ENCODE measurements around the gene UBALD1. TPM values are rescaled to one million over a fixed set of nuclear protein-coding genes. Genes with fewer than 3 reads are reported as not detected.

Gene UBALD1
- total and polyA plus RNA-seq, 9 donors: 0.43 to 39.5 (median 21.4) TPM

GRCh38 chr16:4647644-4647980 is 32.9 kb upstream of the UBALD1 start:
- no peak for DNase-seq
- H3K4me1 ChIP-seq (ENCODE audit: insufficient read depth): no peaks in the 10 kb centered on the region
- H3K27ac ChIP-seq: no peak overlapping the region
- intact Hi-C loops (cut with DNase I): no loop called here
- no peaks in the 10 kb centered on the region for H3K27me3 ChIP-seq
- no peak overlapping the region for H3K4me3 ChIP-seq
- H3K9me3 ChIP-seq: no peaks in the 10 kb centered on the region
- TF ChIP-seq EP300 (IDR thresholded peaks at IDR 0.05) (no peak), POLR2A (IDR thresholded peaks at IDR 0.05) (no peak)
- TF ChIP-seq, protein P1, sequence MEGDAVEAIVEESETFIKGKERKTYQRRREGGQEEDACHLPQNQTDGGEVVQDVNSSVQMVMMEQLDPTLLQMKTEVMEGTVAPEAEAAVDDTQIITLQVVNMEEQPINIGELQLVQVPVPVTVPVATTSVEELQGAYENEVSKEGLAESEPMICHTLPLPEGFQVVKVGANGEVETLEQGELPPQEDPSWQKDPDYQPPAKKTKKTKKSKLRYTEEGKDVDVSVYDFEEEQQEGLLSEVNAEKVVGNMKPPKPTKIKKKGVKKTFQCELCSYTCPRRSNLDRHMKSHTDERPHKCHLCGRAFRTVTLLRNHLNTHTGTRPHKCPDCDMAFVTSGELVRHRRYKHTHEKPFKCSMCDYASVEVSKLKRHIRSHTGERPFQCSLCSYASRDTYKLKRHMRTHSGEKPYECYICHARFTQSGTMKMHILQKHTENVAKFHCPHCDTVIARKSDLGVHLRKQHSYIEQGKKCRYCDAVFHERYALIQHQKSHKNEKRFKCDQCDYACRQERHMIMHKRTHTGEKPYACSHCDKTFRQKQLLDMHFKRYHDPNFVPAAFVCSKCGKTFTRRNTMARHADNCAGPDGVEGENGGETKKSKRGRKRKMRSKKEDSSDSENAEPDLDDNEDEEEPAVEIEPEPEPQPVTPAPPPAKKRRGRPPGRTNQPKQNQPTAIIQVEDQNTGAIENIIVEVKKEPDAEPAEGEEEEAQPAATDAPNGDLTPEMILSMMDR (IDR thresholded peaks at IDR 0.05): no peak
- H3K36me3 ChIP-seq: no peaks in the 10 kb centered on the region
- WGBS, 3 donors: 95 to 99% (median 98%) methylated on average over 8 of the region's 8 CpGs

- intact Hi-C loops (cut with DNase I): no loop called here
- Histone ChIP-seq H3K4me3 (no peak overlapping the region), H3K27ac (no peak overlapping the region), H3K36me3 (no peaks in the 10 kb centered on the region), H3K9me3 (no peaks in the 10 kb centered on the region), H3K27me3 (no peaks in the 10 kb centered on the region), H3K4me1 (ENCODE audit: insufficient read depth) (no peaks in the 10 kb centered on the region)
- DNase-seq: no peak
- 94 to 97% (median 95%) methylated on average over 18 to 22 of the region's 22 CpGs for WGBS, 3 donors
- no peak for TF ChIP-seq EP300 (IDR thresholded peaks at IDR 0.05)
- no peak for TF ChIP-seq POLR2A (IDR thresholded peaks at IDR 0.05)
- TF ChIP-seq, protein P1 (IDR thresholded peaks at IDR 0.05): no peak
Observed at GRCh38 chr16:4646773-4647643, 32.3 kb upstream of the UBALD1 start.

- intact Hi-C loops (cut with DNase I): no loop called here
- WGBS, 3 donors: 93 to 96% (median 93%) methylated on average over 14 of the region's 14 CpGs
- Histone ChIP-seq H3K9me3 (no peaks in the 10 kb centered on the region), H3K36me3 (no peaks in the 10 kb centered on the region), H3K27ac (no peak overlapping the region), H3K4me3 (no peak overlapping the region), H3K4me1 (ENCODE audit: insufficient read depth) (no peaks in the 10 kb centered on the region), H3K27me3 (no peaks in the 10 kb centered on the region)
- DNase-seq: no peak
- TF ChIP-seq, protein P1 (IDR thresholded peaks at IDR 0.05): no peak
- no peak for TF ChIP-seq EP300 (IDR thresholded peaks at IDR 0.05)
- no peak for TF ChIP-seq POLR2A (IDR thresholded peaks at IDR 0.05)
Observed at GRCh38 chr16:4641895-4642294, 27.2 kb upstream of the UBALD1 start.

DNA sequence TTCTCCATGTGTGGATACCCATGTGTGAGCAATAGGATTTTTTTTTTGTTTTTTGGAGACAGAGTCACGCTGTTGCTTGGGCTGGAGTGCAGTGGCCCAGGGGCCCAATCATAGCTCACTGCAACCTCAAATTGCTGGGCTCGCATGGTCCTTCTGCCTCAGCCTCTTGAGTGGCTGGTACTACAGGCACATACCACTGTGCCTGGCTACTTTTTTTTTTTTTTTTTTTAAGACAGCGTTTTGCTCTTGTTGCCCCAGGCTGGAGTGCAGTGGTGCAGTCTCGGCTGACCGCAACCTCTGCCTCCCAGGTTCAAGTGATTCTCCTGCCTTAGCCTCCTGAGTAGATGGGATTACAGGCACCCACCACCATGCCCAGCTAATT is 26.6 kb upstream of the UBALD1 start:
- no peak for TF ChIP-seq POLR2A (IDR thresholded peaks at IDR 0.05)
- no peak for TF ChIP-seq EP300 (IDR thresholded peaks at IDR 0.05)
- TF ChIP-seq, protein P1 (IDR thresholded peaks at IDR 0.05): no peak
- H3K4me1 ChIP-seq (ENCODE audit: insufficient read depth): no peaks in the 10 kb centered on the region
- H3K27ac ChIP-seq: no peak overlapping the region
- DNase-seq: no peak
- 88 to 92% (median 88%) methylated on average over 5 of the region's 5 CpGs for WGBS, 3 donors
- H3K9me3 ChIP-seq: no peaks in the 10 kb centered on the region
- H3K36me3 ChIP-seq: no peaks in the 10 kb centered on the region
- no peak overlapping the region for H3K4me3 ChIP-seq
- intact Hi-C loops (cut with DNase I): no loop called here
- no peaks in the 10 kb centered on the region for H3K27me3 ChIP-seq
